HUES48 (cell line): Measurements from ENCODE around the gene OBI1.

ENCODE experiments used
- H3K27ac ChIP-seq: one replicate; pipeline ENCODE4 v1.7.0; 2013; ENCODE audit warnings: low read depth, low read length, inconsistent platforms
- H3K27me3 ChIP-seq: 2 replicates; pipeline ENCODE4 v1.6.1; 2013; ENCODE audit warnings: mild to moderate bottlenecking, low read length; ENCODE audit not compliant: control insufficient read depth, insufficient read depth
- H3K36me3 ChIP-seq: 2 replicates; pipeline ENCODE4 v1.6.1; 2013; ENCODE audit warnings: low read length; ENCODE audit not compliant: control insufficient read depth, insufficient read depth
- H3K4me1 ChIP-seq: 2 replicates; pipeline ENCODE4 v1.6.1; 2013; ENCODE audit warnings: mild to moderate bottlenecking, low read length; ENCODE audit not compliant: control insufficient read depth, insufficient read depth
- H3K4me3 ChIP-seq: 2 replicates; pipeline ENCODE4 v1.5.1; 2013; ENCODE audit warnings: mild to moderate bottlenecking, low read depth, low read length
- H3K9ac ChIP-seq: 2 replicates; pipeline ENCODE4 v1.6.1; 2013; ENCODE audit warnings: mild to moderate bottlenecking, low read depth, low read length, moderate library complexity
- H3K9me3 ChIP-seq: 2 replicates; pipeline ENCODE4 v1.6.1; 2013; ENCODE audit warnings: low read length; ENCODE audit not compliant: control insufficient read depth, insufficient read depth

Gene OBI1

DNA sequence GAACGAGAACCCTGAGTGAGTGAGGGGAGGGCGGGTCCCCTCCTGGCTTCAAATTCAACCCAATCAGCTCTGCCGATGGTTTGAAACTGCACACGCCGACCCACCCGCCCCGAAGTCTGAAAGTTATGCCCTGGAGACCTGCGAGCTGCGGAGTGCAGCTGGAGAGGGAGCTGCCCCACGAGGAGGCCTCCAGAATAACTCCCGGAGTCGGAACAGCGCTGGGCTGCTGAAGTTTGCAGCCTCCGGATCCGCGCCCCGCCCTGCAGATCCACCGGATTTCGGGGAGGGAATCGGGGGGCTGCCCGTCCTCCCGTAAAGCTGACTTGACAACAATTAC lies 62.6 kb downstream of the OBI1 start:
- no peaks in the 10 kb centered on the region for H3K9me3 ChIP-seq
- no peak overlapping the region for H3K9ac ChIP-seq
- peaks cover 100% of the 10 kb centered on the region for H3K27me3 ChIP-seq
- peak overlapping the region; percentile 60 for H3K4me3 ChIP-seq
- H3K4me1 ChIP-seq: peaks cover 47% of the 10 kb centered on the region
- no peaks in the 10 kb centered on the region for H3K36me3 ChIP-seq
- H3K27ac ChIP-seq: no peak overlapping the region

DNA sequence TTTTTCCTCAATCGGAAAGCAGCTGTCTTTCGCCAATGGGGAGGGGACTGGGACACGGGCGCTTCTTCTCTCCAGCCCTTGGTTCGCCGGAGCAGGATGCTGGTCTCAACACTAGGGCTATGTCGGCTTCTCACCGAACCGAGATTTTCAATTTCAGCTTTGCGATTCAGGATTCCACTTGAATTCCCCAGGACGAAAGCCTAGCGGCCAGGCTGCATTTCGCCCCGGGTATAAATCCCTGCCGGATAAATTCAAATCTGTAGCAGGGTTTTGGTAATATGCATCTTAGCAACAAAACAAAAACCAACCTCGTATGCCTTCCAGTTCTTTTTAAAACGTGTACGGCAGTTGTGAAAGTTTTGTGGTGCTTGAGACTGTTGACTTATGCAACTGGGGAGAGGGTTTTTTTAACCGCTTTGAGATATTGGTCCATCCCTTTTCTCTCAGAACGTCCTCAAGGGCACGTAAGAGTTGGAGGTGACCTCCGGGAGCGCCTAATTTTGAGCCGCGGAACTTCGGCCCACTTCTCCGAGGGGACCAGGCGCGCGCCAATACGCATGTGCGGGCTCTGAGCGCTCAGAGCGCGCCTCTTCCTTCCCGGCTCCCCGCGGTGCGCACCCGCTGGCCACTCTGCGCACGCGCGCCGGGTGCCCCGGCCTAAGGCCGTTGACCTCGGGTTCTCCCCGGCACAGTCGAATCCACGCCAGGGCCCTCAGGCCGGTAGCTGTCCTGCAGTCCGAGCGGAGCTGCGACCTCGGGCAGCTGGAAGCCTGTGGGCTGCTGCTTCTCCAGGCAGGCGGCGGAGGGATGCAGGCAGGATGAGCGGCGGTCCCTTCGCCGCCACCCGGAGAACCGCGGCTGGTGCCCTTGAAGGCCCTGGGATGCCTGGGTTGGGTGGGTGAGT lies 63.2 kb downstream of the OBI1 start:
- Histone ChIP-seq H3K9me3 (no peaks in the 10 kb centered on the region), H3K36me3 (no peaks in the 10 kb centered on the region), H3K4me3 (peak overlapping the region; percentile 60), H3K27ac (no peak overlapping the region), H3K4me1 (peaks cover 50% of the 10 kb centered on the region), H3K9ac (no peak overlapping the region), H3K27me3 (peaks cover 100% of the 10 kb centered on the region)

GRCh38 chr13:78594456-78594975 lies 64.4 kb downstream of the OBI1 start:
- Histone ChIP-seq H3K9me3 (no peaks in the 10 kb centered on the region), H3K9ac (no peak overlapping the region), H3K4me3 (peak overlapping the region; percentile 50), H3K27me3 (peaks cover 99% of the 10 kb centered on the region), H3K4me1 (peaks cover 51% of the 10 kb centered on the region), H3K27ac (no peak overlapping the region), H3K36me3 (no peaks in the 10 kb centered on the region)

DNA sequence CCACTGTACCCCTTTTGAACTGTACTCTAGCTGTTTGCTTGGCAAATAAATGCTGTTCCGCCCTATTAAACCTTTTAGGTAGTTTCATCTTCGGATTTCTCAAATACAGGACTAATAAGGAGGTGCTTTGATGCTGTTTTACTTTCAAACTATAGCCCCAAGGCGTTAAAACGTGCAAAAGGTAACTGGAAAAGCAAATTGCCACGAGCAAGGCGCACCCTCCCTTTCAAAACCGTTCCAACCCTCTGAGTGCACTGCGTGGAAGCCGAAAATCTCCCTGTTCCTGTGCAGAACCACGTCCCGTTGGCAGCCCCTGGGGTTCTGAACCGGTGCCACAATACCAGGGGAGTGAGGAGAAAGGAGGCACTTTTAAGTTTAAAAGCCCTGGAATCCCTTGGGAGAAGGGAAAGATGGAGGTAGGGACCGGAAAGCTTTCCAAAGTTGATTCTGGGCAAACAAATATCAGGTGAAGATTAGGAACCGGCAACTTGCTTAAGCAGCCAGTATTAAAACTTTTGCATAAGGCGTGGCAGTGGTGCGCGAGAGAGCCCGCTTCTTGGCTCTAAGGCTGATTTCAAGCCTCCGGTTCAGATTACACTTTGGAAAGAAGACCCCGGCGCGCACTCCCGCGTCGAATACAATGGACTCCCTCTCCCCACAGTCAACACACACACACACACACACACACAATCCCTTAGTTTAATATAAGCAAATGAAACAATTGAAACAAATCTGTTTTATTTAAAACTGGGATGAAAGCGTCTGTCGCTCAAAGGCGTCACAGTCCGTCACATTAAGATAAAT lies 65.1 kb downstream of the OBI1 start:
- Histone ChIP-seq H3K9me3 (no peaks in the 10 kb centered on the region), H3K4me1 (peaks cover 53% of the 10 kb centered on the region), H3K27ac (no peak overlapping the region), H3K27me3 (peaks cover 99% of the 10 kb centered on the region), H3K4me3 (peak overlapping the region; percentile 50), H3K9ac (no peak overlapping the region), H3K36me3 (no peaks in the 10 kb centered on the region)

GRCh38 chr13:78593129-78593528 lies 65.8 kb downstream of the OBI1 start:
- H3K4me3 ChIP-seq: no peak overlapping the region
- H3K36me3 ChIP-seq: no peaks in the 10 kb centered on the region
- peaks cover 53% of the 10 kb centered on the region for H3K4me1 ChIP-seq
- H3K9me3 ChIP-seq: no peaks in the 10 kb centered on the region
- H3K27ac ChIP-seq: no peak overlapping the region
- H3K9ac ChIP-seq: no peak overlapping the region
- H3K27me3 ChIP-seq: peaks cover 99% of the 10 kb centered on the region

DNA sequence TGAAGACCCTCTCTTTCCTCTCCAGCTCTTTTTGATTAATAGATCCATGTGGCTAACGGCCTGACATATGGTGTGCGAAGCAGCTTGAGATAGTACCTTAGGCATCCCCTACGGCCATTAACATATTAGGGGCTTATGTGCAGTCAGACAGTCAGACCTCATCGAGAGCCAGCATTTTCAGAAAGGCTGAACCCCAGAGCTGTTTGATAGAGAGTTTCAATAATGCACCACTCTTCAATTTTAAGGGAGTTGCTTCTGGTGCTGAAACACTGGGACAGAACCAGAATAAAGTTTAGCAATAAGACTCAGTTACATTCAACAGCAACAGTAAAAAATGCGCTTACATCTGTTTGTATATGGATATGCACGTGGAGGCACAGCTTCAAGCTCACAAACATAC lies 66.4 kb downstream of the OBI1 start:
- Histone ChIP-seq H3K27me3 (peaks cover 99% of the 10 kb centered on the region), H3K9me3 (no peaks in the 10 kb centered on the region), H3K9ac (no peak overlapping the region), H3K36me3 (no peaks in the 10 kb centered on the region), H3K27ac (no peak overlapping the region), H3K4me3 (no peak overlapping the region), H3K4me1 (peaks cover 51% of the 10 kb centered on the region)

- Histone ChIP-seq H3K9me3 (no peaks in the 10 kb centered on the region), H3K4me1 (peaks cover 34% of the 10 kb centered on the region), H3K4me3 (no peak overlapping the region), H3K36me3 (no peaks in the 10 kb centered on the region), H3K27me3 (peaks cover 94% of the 10 kb centered on the region), H3K27ac (no peak overlapping the region), H3K9ac (no peak overlapping the region)
Observed at GRCh38 chr13:78589206-78589605, 69.7 kb downstream of the OBI1 start.

GRCh38 chr13:78587395-78587794 lies 71.6 kb downstream of the OBI1 start:
- Histone ChIP-seq H3K4me3 (peak overlapping the region; percentile 52), H3K9me3 (no peaks in the 10 kb centered on the region), H3K36me3 (no peaks in the 10 kb centered on the region), H3K27ac (no peak overlapping the region), H3K4me1 (peaks cover 20% of the 10 kb centered on the region), H3K9ac (no peak overlapping the region), H3K27me3 (peaks cover 76% of the 10 kb centered on the region)

- no peak overlapping the region for H3K27ac ChIP-seq
- H3K9me3 ChIP-seq: no peaks in the 10 kb centered on the region
- H3K36me3 ChIP-seq: no peaks in the 10 kb centered on the region
- H3K27me3 ChIP-seq: peaks cover 69% of the 10 kb centered on the region
- H3K4me1 ChIP-seq: peaks cover 18% of the 10 kb centered on the region
- no peak overlapping the region for H3K9ac ChIP-seq
- H3K4me3 ChIP-seq: peak overlapping the region; percentile 52
Observed at GRCh38 chr13:78586706-78587105, 72.2 kb downstream of the OBI1 start.

- Histone ChIP-seq H3K9ac (no peak overlapping the region), H3K27ac (no peak overlapping the region), H3K4me3 (no peak overlapping the region), H3K27me3 (no peaks in the 10 kb centered on the region), H3K36me3 (no peaks in the 10 kb centered on the region), H3K4me1 (no peaks in the 10 kb centered on the region), H3K9me3 (no peaks in the 10 kb centered on the region)
Observed at GRCh38 chr13:78576261-78576660, 82.7 kb downstream of the OBI1 start.

- H3K36me3 ChIP-seq: no peaks in the 10 kb centered on the region
- no peaks in the 10 kb centered on the region for H3K9me3 ChIP-seq
- no peak overlapping the region for H3K27ac ChIP-seq
- H3K4me1 ChIP-seq: no peaks in the 10 kb centered on the region
- no peak overlapping the region for H3K9ac ChIP-seq
- H3K4me3 ChIP-seq: no peak overlapping the region
- H3K27me3 ChIP-seq: no peaks in the 10 kb centered on the region
Observed at GRCh38 chr13:78572459-78572858, 86.5 kb downstream of the OBI1 start.
